H54 (cell line): Measurements from ENCODE around the gene PCSK9.

Experiments
- DNase-seq: peaks from one replicate; pipeline ENCODE4 v3.0.0; 2011; ENCODE audit warnings: low spot score, mixed read lengths; ENCODE audit not compliant: insufficient read length
- FAIRE-seq: peaks from 3 replicates; lab custom pipeline; 2011; peaks lifted over from hg19 to GRCh38; lab: Jason Lieb, UNC
- POLR2A ChIP-seq: IDR thresholded peaks from 2 replicates; pipeline ENCODE4 v1.6.1; 2011; ENCODE audit warnings: low read depth, mild to moderate bottlenecking, low read length

The PCSK9 gene

DNA sequence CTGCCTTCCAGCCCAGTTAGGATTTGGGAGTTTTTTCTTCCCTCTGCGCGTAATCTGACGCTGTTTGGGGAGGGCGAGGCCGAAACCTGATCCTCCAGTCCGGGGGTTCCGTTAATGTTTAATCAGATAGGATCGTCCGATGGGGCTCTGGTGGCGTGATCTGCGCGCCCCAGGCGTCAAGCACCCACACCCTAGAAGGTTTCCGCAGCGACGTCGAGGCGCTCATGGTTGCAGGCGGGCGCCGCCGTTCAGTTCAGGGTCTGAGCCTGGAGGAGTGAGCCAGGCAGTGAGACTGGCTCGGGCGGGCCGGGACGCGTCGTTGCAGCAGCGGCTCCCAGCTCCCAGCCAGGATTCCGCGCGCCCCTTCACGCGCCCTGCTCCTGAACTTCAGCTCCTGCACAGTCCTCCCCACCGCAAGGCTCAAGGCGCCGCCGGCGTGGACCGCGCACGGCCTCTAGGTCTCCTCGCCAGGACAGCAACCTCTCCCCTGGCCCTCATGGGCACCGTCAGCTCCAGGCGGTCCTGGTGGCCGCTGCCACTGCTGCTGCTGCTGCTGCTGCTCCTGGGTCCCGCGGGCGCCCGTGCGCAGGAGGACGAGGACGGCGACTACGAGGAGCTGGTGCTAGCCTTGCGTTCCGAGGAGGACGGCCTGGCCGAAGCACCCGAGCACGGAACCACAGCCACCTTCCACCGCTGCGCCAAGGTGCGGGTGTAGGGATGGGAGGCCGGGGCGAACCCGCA, at the start of gene PCSK9:
Gene PCSK9, plus strand, starts transcription at position 207 of the 741 bp plus-strand sequence. Its CDS starts 290 bp downstream, at position 497.
- no peak for FAIRE-seq

GRCh38 chr1:54989968-54990810, 49.2 kb upstream of the PCSK9 start:
- no peak for DNase-seq
- no peak for FAIRE-seq
- TF ChIP-seq POLR2A = no peak

More for the DNA sequence above, at the start of gene PCSK9:
- no peak for TF ChIP-seq POLR2A
- DNase-seq = no peak

DNA sequence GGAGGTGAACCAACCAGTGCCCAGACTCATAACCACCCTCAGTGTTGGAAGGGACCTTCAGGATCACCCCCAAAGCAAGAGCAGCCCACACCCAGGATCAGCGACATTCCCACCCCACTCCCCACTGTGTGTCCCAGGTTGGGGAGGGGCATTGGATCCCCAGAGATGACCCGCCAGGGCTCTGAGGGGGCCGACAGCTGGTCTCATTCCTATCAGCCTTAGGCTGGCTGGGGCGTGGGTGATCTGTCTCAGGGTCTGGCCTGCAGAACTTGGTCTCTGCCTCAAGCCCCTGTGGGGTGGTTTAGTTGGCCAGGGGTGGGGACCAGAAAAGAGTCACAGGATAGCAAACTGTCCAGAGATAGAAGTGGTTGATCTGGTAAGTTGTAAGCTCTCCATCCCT, 48.4 kb upstream of the PCSK9 start:
- no peak for TF ChIP-seq POLR2A
- FAIRE-seq = no peak

GRCh38 chr1:54991939-54992338, 47.4 kb upstream of the PCSK9 start:
- TF ChIP-seq POLR2A = no peak
- no peak for FAIRE-seq

More for the DNA sequence above, 48.4 kb upstream of the PCSK9 start:
- DNase-seq = no peak

DNA sequence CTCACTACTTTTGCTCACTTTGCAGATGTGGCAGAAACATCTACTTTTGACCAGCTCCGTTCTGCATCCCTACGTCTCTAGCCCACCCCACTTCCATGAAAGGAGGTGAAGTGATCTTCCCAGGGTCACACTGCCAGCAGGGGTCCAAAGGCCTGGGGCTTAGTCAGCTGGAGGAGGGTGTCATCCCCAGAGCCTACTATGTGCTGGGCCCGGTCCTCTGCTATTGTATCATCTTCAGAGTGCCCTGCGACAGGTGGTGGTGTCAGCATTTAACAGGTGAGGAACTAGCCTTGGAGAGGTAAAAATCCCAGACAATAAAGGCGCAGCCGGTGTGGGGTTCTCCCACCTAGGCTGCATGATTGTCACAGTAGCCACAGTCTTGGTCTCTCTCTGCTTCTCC, 46.2 kb upstream of the PCSK9 start:
- DNase-seq (no peak), FAIRE-seq (no peak)
- TF ChIP-seq POLR2A = no peak

More at GRCh38 chr1:54991939-54992338, 47.4 kb upstream of the PCSK9 start:
- no peak for DNase-seq

DNA sequence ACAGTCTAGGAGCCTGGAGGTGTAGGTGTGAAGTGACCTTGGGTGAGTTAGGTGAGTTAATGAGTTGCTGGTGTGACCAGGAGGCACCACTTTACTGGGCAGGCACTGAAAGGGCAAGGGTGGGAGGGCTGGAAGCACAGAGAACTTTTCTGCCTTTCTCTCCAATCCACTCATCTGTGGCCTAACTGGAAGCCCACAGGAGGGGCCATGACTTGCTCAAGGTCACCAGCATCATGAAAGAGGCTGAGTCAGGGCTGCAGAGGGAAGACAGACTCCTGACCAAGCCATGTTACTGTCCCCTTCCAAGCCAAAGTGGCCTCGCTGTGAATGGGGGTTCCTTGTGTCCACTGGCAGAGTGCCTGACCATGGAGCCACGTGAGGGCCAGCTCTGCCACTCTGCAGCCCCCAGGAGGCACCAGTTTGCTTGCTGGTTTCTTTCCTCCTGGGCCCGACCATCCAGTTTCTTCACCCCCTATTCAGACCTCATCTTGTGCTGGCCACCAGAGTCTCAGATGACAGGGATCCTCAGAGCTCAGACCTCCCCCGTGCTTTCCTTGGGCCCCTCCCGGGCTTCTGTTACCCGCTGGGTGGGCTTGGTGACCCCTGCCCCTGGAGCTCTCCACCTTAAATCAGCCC, 44.9 kb upstream of the PCSK9 start:
- TF ChIP-seq POLR2A = no peak
- DNase-seq = no peak

DNA sequence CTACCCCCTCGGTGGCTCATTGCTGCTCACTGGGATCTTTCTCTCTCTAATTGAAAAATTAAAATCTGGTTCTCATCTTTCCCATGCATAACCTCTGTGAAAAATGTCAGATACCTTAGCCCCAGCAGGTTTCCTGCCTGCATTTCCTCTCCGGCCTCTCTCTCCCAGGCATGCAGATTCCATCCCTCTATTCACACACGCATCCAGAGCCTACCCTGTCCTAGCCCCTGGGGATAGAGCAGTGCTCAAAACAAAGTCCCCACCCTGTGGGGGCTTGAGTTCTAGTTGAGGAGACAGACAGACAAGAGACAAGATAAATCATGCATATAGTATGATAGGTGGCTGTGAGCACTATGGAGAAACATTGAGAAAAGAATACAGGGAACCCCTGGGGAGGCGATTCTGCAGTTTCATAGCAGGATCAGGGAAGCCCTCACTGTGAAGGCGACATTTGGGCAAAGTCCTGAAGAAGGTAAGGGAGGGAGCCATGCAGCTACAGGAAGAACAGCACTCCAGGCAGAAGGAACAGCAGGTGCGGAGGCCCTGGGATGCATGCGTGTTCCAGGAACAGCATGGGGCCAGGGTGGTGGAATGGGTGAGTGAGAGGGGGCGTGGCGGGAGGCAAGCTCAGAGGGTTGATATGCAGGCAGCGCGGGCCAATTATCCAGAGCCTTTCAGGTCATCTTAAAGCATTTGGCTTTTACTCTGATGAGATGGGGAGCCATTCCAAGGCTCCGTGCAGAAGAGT, 44.2 kb upstream of the PCSK9 start:
- no peak for FAIRE-seq
- no peak for DNase-seq
- TF ChIP-seq POLR2A = no peak

More for the DNA sequence above, 44.9 kb upstream of the PCSK9 start:
- no peak for FAIRE-seq

GRCh38 chr1:54995835-54996234, 43.5 kb upstream of the PCSK9 start:
- DNase-seq = no peak
- FAIRE-seq = no peak
- TF ChIP-seq POLR2A = no peak

DNA sequence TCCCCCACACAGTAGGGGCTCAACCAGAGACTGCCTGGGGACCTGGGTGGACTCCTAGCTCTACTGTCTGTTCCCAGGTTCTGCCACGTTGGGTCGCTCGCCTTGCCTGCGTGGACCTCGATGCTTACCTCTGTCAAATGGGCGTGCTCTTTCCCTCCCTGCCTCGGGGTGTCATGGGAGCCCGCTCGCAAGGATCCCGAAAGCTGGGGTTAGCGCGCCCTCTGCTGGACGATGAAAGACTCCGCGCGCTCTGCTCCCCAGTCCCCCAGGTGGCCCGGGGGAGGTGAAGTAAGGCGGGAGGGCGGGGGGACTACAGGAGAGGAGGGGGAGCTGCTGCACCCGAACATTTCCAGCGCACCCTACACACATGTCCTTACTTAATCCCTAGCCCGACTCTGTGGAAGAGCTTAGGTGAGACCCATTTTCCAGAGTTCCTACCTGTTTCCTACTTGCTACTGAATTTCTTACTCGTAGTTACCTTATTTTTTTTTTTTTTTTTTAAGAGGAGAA, 42.9 kb upstream of the PCSK9 start:
- FAIRE-seq = no peak
- no peak for TF ChIP-seq POLR2A
- DNase-seq = peak; percentile 92

DNA sequence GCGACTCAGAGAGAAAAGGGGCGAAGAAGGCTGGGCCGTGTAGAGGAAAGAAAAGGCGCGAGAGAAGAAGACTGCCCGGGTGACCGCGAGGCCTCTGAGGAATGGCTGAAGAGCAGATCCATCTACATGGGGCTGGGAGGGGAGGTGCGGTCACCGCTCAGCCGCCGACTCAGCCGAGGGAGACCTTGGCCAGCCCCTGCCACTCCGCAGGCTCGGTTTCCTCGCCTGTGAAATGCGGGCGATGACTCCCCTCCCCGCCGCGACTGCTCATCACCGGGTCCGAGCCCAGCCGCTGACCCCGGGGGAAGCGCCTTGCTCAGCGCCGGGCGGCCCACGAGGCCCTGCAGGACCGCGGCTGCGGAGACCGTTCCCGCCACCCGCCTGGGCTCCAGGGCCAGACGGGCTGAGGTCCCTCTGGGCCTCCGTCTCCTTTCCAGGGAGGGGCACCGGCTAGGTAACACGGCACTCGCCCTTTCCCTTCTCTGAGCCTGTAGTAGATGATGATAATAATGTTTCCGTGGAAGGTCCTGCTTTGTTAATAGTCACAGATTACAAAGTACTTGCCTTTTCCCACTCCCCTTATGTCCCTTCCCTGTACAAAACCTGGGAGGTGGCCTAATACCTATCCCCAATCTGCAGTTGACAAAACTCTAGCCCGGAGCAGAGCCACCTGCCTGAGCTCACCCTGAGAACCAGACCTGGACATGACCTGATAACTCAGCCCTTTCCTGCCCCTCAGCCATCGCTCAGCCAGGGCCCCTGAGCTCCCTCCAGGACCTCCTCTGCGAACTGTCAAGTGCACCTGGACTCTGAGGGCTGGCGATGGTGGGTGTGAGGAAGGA, 42.3 kb upstream of the PCSK9 start:
- no peak for TF ChIP-seq POLR2A
- DNase-seq (no peak), FAIRE-seq (no peak)

DNA sequence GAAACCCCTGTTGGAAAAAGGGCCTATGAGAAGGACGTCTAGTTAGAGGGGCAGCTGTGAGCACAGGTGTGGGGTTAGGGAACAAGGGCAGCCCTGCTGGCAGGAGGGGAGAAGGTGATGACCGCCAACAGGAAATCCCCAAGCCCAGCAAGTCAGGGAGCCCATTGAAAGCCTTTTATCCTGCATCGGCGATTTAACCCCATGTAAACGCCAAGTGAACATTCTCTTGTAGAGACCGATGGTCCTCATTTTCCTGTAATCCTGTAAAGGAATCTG, 41.7 kb upstream of the PCSK9 start:
- FAIRE-seq (no peak), DNase-seq (no peak)
- TF ChIP-seq POLR2A = no peak

DNA sequence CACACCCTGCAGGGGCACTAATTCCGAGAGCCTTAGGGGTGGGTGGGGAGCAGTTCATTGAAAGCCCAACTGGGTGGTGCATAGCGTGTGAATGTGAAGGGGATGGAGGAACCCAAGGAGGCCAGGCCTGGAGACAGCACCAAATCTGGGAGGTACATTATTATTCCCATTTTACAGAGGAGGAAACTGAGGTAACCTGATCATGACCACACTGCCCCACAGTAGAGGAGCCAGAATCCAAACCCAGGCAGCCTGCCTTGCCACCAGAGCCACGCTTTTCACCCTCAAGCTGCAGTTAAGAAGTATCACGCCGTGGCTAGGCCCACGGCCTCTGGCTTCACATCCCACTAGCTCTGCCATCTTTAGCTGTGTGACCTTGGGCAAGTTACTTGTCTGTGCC, 41.2 kb upstream of the PCSK9 start:
- TF ChIP-seq POLR2A = no peak
- no peak for DNase-seq
- no peak for FAIRE-seq

DNA sequence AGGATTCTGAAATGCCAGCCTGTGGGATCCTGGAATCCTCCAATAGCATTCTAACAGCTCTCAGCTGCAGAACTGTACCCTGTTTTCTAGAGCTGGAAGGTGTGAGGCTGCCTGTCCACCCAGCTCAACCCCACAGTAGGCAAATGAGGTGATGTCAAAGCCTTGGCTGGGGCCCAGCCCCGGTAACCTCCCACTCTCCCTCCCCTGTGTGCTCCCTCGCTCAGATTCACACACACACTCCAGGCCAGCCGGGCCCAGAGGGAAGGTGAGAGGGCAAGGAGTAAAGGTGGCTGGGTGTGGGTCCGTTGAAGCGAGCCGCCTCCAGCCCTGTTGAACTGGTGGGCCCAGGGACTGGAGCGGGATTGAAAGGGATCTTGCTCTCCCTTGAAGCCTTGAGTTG, 40.7 kb upstream of the PCSK9 start, which contains the start of gene BSND:
Gene BSND, plus strand, starts transcription at position 257 of the 400 bp plus-strand sequence. CDS start 254 bp downstream, outside the sequence.
- TF ChIP-seq POLR2A = no peak
- no peak for DNase-seq
- no peak for FAIRE-seq
